Spleen (tissue), 3 donors: ENCODE measurements around the gene L1CAM.

Experiments used
- POLR2A ChIP-seq, 3 donors: fragments of 450-650 bp; IDR thresholded peaks; one replicate each; pipeline ENCODE4 v1.5.1; 2017; ENCODE audit warnings: antibody characterized with exemption in 3 of 3, mild to moderate bottlenecking in 1 of 3
- POLR2AphosphoS5 ChIP-seq, 3 donors: sonication (generic); formaldehyde crosslinking; IDR thresholded peaks; one replicate each; pipeline ENCODE4 v1.5.1; 2017; ENCODE audit warnings: antibody characterized with exemption in 3 of 3

- TF ChIP-seq POLR2AphosphoS5 (IDR thresholded peaks at IDR 0.05) (no peak), POLR2A (IDR thresholded peaks at IDR 0.05) (no peak)
Observed at GRCh38 chrX:153928846-153929245, 42.9 kb upstream of the L1CAM start.
